EH (cell line): ENCODE results near the gene NRXN3.

ENCODE experiments used
- DNase-seq: peaks from one replicate; pipeline ENCODE4 v3.0.0-alpha.2; 2015; ENCODE audit warnings: low read depth

The NRXN3 gene

DNA sequence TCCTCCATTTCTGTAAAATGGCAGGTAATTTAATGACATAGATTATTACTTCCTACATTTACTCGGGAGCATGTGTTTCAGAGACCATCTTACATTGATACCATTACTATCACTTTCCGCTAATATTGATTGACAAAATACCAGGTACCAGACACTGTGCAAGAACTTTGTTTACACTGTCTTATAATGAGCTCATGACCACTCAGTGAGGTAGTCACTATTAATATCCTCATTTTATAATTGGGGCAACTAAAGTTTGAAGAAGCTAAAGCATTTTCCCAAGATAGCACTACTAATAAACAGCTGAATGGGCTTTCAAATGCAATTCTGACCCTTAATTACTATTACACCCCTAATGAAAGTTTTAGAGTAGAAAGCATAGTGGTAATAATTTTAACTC, 1306.4 kb downstream of the NRXN3 start:
- no peak for DNase-seq

DNA sequence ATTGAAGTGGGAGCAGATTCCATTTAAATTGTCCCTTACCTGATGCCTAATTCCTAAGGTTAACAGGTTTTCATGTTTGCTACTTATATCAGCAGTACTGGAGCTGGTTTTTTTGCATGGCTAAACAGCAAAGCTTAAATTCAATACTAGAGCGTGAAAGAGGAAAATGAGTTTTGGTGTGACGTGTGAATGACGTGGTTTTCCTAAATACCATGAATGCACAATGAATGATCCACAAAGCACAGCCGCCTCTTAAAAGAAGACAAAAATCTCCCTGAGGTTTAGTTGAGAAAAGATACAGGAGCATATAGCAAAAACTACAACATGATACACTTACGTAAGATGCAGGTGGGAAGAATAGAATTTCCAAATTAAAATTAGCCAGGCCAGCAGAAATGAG, 1310.0 kb downstream of the NRXN3 start:
- no peak for DNase-seq

DNA sequence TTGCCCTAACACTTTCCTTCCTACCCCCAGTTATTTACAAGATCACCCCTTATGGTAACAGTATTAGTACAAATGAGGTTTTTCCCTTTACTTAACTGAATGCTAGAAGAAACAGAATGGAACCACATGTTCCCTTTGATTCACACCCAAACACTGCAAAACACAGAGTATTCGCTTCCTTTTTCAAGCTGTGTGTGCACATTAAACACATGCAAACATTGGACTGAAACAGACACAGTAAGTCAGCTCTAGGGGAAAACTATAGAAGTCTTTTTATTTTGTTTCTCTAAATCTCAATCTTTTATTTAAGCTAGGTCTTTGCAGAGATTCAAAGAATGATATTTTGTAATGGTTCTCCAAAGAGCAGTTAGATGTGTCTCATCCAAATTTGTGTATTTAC, 1312.7 kb downstream of the NRXN3 start:
- DNase-seq = no peak

DNA sequence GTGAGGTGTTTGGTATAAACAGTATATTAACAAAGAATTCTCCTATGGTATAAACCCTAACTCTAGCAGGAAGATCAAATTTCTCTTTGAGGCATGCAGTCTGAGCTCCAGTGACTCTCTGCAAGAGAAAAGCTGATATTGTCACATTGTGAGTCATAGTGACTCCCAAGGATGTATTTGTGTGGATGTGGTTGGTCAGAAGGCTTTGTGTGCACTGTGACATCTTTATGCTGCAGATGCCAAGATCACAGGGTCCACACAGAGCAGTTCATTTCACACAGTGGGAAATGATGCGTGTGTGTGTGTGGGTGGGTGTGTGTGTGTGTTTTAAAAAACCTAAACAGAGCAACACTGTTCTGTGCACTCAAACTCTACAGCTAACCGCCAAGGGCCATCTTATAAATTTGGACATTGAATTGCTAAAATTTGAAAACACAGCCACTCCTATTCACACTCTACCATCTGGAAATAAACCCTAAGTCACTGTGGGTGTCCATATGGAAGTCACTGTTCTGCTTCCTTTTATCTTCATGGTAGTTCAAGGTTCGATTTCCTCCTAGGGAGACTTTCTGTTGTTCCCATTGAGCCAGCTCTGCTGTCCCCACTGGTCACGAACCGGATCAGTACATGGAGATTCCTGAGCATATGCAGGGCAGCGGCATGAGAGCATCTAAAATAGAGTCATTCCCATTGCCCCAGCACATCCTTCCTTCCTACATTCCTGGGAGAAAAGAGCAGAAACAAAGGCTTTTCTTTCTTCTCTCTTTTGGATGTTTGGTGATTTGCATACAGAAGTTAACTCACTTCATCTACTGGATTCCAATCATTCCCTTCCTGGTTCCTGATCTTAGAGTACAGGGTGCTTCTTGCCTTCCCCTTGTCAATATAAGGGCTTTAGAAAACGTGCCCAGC, 1313.6 kb downstream of the NRXN3 start:
- DNase-seq = peak; percentile 81

DNA sequence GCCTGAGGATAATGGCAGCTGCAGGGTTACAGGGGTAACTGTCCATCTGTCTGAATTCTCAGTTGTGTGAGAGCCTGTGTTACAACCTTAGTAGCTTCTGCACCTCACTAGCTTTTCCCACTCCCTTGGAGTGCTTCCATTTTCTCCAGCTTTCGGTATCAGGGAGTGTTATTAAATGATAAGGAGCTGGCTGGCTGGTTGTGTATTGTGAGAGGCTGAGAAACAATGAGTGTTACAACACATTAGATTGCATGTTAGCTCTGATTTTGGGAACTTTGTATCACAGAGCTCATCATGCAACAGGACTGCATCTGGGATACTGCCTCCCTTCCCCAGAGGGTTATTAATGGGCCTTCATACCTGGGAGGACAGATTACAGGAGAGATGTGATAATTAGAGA, 1317.5 kb downstream of the NRXN3 start:
- DNase-seq = no peak

DNA sequence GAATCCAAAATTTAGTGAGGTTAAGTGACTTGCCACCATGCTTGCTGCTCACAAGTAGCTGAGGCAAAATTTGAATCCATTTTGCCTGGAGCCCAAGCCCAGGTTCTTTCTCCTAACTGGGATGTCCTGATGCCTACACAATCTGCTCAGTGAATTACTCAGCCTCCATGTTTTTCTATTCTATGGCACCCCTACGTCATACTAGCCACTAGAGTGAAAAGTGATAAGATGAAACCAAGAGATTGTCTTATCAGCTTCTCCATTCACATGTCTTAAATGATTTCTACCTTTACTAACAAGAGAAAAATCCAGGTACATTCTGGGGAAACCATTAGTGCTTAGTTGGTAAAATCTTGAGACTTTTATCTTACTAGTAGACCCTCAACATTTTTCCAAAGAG, 1321.0 kb downstream of the NRXN3 start:
- no peak for DNase-seq

DNA sequence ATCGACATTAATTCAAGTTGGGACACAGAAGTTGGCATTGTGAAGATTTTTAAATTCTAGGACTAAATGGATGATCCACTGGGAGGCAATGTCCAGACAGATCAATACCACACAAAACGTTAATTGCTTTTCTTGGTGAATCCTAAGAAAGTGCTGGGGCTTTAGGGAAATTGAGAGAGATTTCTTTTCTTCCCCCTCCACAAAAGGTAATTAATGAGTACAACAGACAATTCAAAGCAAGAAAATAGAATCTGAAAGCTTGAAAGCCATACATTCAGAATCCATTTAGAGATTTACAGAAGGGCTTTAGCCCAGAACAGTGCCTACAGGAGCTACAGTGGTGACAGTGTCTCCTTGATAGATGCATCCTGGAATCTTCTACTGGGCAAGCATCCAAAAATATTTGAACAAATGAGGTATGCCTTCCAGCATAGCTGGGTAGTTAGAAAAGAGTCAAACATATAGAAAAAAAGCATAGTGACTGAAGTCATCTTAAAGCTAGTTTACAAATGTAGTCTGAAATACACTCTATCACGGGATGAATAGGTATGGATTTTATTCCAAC, 1323.0 kb downstream of the NRXN3 start:
- DNase-seq = peak; percentile 53

DNA sequence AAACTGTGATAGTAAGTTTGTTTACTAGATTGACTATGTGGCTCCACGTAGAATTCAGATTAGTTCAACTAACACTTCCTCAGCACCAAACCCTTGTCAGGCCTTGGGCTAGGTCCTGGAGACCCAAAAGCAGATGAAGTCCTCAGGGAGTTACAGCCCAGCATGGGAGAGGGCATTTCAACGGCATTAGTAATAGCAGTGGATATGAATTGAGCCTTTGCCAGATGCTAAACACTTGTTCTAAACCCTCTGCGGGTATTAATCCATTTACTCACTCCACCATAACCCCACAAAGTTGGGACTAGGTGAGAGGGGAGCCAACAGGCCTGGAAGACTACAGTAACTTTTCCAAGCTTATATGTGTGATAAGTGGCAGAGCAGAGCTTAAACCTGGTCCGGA, 1326.5 kb downstream of the NRXN3 start:
- DNase-seq = no peak

DNA sequence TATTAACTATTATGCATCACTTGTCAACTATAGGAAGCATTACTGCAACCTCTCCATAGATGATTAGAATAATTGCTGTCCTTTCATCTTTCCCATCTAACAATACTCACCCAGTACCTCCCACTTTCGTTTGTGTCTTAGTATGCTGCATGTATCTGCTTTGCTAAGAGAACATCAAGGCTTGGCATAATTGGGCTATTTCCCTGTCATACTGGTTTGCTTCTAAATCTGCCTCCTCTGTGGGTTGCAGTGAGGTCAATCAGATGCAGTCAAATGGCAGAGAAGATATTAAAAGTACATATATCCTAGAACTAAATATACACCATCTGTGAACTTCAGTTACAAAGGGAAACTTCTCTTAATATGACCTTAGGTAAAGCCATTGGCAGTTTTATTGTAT, 1330.3 kb downstream of the NRXN3 start:
- no peak for DNase-seq

DNA sequence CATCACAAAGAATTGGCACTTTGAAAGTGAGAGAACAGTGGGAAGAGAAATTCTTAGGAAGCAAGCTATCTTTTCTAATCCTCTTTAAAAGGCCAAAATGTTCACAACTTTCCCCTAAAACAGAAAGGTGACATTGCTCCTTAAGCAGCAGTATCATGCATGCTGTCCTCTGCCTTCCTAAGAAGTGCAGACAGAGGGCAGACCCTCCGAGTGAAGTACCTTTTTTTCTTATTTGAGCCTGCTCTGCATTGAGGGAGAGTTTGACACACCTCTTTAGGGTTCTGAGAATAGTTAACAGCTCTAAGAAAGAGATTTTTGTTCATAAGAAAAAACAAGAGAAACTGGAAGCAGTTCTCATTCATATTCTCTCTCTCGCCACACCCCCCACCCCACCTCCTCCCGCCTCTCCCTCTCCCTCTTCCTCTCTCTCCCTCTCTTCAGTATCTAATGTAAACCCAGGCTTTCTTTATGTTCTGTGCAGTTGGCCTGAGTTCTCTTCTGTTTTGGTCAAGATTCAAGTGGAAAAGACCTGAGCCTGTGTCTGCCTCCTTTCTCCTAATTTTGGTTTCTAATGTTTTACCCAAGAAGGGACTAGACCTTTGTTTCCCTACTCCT, 1332.1 kb downstream of the NRXN3 start:
- no peak for DNase-seq

DNA sequence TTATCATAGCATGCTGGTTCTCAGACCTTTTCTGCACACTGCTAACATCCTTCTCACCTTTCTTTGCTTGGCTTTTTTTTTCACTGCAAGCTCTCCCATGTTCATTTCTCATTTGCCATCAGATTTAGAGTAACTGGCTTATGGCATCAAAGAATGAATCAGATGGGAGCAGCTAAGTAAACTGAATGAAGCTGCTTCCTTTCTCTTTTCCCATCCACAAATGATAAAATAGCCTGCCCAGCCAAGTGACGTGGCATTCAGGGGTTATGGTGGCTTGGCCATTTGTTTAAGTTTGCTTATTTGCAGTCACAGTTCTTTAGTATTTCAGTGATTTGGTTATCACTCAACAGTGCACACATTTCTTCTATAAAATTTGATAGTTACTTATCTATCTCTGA, 1332.6 kb downstream of the NRXN3 start:
- peak; percentile 40 for DNase-seq

DNA sequence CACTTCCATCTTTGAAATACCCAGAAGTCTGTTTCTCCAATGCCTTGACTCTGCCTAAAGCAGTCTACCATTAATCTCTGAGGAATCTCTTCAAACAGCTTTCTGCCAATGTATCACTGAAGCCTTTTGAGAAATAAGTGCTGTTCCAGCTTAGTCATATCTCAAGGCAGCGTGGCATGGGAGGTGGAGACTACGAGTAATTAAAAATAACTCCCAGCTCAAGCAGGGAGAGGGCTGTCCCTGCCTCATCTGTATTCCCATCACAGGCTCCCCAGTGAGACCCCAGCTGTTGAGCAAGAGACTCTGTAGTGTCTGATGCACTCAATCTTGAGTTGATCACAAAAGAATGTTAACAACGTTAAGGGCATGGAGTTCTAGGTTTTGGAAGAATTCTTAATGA, 1340.5 kb downstream of the NRXN3 start:
- peak; percentile 96 for DNase-seq

DNA sequence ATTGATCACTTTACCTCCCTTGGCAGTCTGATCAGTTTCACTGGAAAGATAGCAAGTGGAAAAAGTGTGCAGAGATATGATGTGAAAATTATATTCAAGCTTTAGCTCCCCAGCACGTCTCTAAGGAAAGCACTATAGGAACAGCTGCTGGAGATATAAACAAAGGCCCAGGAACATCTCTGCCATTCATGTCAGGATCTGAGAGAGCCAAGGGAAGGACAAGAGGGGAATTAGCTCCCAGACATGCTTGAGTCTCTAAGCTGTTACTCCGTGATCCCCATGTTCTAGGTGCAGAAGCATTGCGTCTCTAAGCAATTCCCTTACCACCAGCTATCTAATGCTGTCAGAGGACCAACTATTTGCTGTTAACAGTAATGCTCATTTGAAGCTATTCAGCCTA, 1341.0 kb downstream of the NRXN3 start:
- no peak for DNase-seq

DNA sequence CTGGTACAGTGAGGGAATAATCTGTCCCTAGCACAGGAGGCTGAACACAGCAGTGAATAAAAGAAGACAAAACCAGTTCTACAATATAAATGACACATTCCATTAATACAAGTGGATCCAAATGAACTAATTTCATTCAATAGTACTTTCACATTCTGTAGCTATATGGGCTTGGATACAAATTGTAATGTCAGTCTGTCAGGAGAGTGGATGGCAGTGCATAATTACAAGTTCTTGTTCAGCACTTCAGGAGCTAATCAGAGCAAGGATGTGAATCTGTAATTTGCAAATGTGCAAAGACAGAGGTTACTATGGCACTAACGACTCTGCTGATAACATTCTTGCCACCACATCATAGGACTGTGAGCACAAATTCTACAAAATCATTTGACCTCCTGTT, 1343.3 kb downstream of the NRXN3 start:
- no peak for DNase-seq

DNA sequence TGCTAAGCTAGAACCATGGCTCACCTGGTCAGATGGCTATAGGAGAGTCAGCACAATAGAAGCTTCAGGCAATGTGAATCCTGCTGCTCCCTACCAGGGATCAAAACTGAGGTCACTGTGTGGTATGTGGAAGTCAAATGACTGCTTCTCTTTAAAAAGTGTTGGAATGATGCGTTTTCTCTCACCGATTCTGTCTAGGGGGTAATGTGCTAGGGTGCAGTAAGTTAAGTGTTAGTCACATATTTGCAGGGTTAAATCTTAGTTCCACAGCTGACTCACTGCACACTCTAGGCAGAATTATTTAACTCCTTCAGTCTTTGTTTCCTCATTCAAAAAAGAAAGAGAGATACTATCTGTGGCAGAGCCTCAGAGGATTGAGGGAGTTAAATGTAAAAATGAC, 1344.5 kb downstream of the NRXN3 start:
- DNase-seq = peak; percentile 95

DNA sequence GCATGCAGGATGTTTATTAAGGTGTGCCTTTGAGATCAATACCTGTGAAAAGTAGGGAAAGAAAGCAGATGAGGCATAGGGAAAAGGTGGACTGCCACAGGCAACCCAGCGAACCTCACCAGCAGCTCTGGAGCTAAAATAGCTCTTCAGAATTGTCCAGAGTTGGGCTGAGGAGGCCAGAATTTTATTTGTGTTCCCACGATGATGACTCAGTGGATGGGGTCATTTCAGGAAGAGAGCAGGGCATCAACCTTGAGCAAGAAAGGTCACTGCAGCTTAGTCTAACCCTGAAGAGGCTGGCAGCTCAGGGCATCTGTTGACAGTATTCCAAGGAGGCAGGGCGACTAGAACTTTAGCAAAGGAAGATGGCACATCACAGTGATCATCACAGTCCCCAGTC, 1345.0 kb downstream of the NRXN3 start:
- peak; percentile 70 for DNase-seq

DNA sequence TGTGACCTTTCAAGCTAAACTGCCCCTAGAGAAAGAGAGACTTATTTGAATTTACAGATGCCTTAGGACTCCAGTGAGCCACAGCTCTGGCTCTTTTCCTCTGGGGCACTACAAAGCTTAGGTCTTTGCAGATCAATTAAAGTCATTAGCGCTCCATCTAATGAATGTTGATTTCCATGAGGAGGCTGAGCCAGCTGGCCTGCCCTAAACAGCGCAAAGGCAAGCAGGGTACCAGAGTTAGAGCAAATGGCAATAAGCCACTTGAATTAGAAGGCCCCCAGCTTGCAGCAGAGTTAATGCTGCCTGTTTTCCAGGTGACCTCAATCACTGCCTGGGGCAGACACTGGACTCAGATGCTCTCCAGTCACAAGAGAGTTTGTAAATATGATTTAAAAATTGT, 1345.8 kb downstream of the NRXN3 start:
- DNase-seq = no peak

DNA sequence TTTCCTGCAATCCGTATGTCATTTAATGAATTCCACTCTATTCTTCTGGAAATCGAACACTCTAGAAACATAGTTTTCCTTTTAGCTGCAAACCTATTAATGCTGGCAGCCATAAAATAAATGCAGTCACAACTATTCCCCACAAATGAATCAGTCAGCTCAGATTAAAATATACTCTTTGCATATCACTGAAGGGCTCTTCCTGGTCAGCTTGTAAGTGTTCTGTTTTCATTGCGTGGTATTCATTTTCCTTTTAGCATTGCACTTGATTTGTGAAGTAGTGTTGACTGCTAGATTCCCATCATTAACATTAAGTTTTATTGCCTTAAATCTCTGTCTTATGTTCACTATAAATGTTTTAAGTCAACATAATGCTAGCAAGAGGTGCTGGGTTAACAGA, 1355.2 kb downstream of the NRXN3 start:
- DNase-seq = peak; percentile 31

DNA sequence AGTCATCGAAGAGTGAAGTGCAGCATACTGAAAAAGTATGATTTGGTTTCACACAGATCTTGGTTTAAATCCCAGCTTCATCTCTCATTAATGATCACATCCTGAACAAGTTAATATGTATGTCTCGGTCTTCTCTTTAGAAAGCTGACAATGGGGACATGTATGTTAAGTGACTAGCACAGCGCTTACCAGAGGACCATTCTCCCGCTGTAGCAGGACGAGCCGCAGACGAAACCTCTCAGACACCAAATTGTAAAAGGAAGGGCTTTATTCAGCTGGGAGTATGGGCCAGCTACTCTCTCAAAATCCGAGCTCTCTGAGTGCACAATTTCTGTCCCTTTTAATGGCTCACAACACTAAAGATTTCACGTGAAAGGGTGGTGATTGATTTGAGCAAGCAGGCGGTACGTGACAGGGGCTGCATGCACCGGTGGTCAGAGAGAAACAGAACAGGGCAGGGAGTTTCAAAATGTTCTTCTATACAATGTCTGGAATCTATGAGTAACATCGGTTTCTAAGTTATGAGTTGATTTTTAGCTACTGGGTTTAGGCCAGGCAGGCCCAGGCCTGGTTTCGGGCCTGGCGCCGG, 1358.7 kb downstream of the NRXN3 start:
- DNase-seq = no peak

DNA sequence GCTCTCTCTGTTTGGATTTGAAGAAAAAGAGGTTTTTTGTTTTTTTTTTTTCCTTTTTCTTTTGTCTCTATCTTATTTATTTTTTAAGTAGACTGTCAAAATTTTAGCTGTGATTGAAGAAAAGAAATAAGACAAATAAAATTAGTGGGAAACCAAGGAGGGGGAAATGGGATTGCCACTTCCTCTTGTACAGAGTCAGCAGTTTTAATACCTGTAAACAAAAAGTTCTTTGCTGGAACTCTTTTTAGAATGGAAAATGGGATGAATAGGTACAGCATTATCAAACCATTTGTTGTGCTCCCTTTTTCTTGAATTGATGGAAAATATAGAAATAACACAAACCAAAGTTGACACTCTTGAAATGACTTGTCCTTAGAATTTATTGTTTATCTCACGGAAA, 1360.4 kb downstream of the NRXN3 start:
- no peak for DNase-seq

DNA sequence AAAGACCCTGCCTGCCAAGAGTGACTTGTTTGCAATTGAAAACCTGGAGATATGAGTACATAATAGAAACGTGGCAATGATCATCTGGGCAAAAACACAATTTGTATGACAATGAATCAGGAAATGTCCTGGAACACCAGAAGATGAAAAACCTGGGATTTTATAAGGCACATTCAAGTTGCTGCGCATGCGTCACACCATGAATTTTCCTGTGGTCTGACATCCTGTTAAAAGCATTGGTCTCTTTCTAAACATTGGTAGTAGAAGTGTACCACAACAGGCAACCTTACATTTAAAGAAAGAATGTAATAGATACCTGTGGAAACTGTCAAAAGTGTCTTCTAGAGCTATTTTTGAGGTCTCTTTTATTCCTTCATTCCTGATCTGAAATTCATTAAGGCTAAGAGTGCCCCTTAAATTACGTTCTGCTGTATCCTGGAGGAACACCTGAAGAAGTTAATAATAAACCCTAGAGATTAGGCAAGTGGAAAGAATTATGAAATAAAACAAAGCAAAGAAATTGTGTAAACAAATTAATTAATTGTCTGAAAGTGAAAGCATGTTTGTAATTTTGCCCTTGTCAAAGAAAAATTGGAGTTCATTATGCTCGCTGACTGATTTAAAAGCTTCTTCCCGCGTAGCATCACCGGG, 1364.7 kb downstream of the NRXN3 start:
- DNase-seq = no peak

DNA sequence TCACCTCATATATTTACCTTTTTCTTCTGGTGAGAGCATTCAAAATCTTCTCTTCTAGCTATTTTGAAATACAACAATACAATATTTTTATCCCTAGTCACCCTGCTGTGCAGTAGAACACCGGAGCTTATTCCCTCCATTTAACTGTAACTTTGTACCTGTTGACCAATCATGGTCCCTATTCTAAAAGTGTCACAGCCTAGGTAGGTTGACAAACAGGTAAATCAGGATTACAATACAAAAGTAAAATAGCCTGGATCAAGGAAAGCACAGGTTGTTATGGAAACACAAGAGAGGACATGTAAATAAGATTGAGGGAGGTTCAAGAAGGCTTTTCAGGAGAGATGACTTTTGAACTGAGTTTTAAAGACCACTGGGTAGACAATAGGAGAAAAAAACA, 1370.2 kb downstream of the NRXN3 start:
- no peak for DNase-seq

DNA sequence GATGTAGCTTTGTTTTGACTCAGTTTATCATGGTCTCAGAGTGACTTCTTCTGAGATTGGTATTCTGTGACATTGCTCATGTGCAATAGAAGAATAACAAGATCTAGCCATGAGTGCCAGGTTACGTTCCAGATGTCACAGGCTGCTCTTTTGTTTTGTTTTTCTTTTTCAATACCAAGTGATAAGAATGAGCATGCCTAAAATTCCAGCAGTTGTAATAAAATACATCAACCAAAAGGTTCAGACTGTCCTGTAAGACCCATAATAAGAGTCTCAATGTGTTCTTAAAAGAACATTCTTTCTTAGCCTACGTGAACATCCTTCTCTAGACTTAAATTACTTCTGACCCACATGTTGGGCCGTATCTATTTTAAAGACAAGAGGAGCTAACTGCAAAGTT, 1371.9 kb downstream of the NRXN3 start:
- DNase-seq = peak; percentile 56
